Activated CD8-positive, alpha-beta memory T cell treated with anti-CD3 and anti-CD28 coated beads for 4 hours (primary cell): Measurements from ENCODE around the gene DNAJB14.
"Not testable (repeated sequence)": the region's sequence is repeated elsewhere in the genome, so short reads cannot be mapped to it uniquely, and the experiment has no call there.

Experiments used
- DNase-seq, 2 donors: peaks; one replicate each; pipeline ENCODE4 v3.0.0-alpha.2; 2020; ENCODE audit warnings: low read depth in 2 of 2

Gene DNAJB14

GRCh38 chr4:99946356-99947189 is at the start of gene DNAJB14:
Gene DNAJB14 (minus strand): TSS chr4:99946618. CDS start chr4:99946571, 47 bp downstream.
- peak; percentile 48 to 56 for DNase-seq

GRCh38 chr4:99991741-99992140 is 45.3 kb upstream of the DNAJB14 start:
- no peak for DNase-seq

- no peak for DNase-seq
These were observed 41.3 kb upstream of the DNAJB14 start for GRCh38 chr4:99987681-99988080.

- DNase-seq, result no peak
These were observed 40.4 kb upstream of the DNAJB14 start for GRCh38 chr4:99986792-99987191.

- DNase-seq, result no peak
These were observed 37.0 kb upstream of the DNAJB14 start for GRCh38 chr4:99983289-99983943.

- DNase-seq, result no peak
These were observed 33.5 kb upstream of the DNAJB14 start for GRCh38 chr4:99979872-99980271.

GRCh38 chr4:99971453-99972111 is 25.2 kb upstream of the DNAJB14 start:
- DNase-seq, result no peak

GRCh38 chr4:99968330-99968729 is 21.9 kb upstream of the DNAJB14 start:
- DNase-seq, result no peak

- DNase-seq, result no peak
These were observed 20.3 kb upstream of the DNAJB14 start for GRCh38 chr4:99966692-99967091.

GRCh38 chr4:99965674-99966350 is 19.4 kb upstream of the DNAJB14 start:
- no peak for DNase-seq

GRCh38 chr4:99965173-99965572 is 18.8 kb upstream of the DNAJB14 start:
- no peak for DNase-seq

- DNase-seq, result no peak
These were observed 15.3 kb upstream of the DNAJB14 start for GRCh38 chr4:99961711-99962110.

- no peak for DNase-seq
These were observed 14.2 kb upstream of the DNAJB14 start for GRCh38 chr4:99960648-99961047.

- not testable (repeated sequence) for DNase-seq
These were observed 11.8 kb upstream of the DNAJB14 start for GRCh38 chr4:99958207-99958606.

- DNase-seq, result no peak
These were observed 4.5 kb upstream of the DNAJB14 start for GRCh38 chr4:99950913-99951254.

GRCh38 chr4:99949999-99950912 is 3.8 kb upstream of the DNAJB14 start, which contains the start of gene H2AZ1:
Gene H2AZ1 (minus strand): TSS chr4:99950275. CDS start chr4:99950170, 105 bp downstream.
- peak; percentile 95 to 96 for DNase-seq

- peak; percentile 67 to 83 for DNase-seq
These were observed 2.9 kb upstream of the DNAJB14 start for GRCh38 chr4:99949034-99949998.

- no peak for DNase-seq
These were observed 1.2 kb upstream of the DNAJB14 start for GRCh38 chr4:99947608-99948007.

- DNase-seq, result no peak
These were observed 766 bp upstream of the DNAJB14 start for GRCh38 chr4:99947190-99947578.
